Measurements from ENCODE around the gene NARS2. TPM values are rescaled to one million over a fixed set of nuclear protein-coding genes. Genes with fewer than 3 reads are reported as not detected.
A peak's percentile ranks its signal among the peaks of the same experiment; 100 is the strongest.

Gene NARS2
- total RNA-seq, 1 donor from 2014 or later, result 24.7 TPM

- peak overlapping the region; percentile 58 for H3K27ac Mint-ChIP-seq
- TF ChIP-seq CTCF (IDR thresholded peaks at IDR 0.05; ENCODE audit: unreplicated experiment), result no peak
- DNase-seq (ENCODE audit: low spot score, unreplicated experiment), result no peak
Observed at GRCh38 chr11:78472382-78472781, 102.3 kb downstream of the NARS2 start.

GRCh38 chr11:78470861-78471442, 103.7 kb downstream of the NARS2 start:
- Mint-ChIP-seq H3K36me3 (ENCODE audit: insufficient read depth) (peaks cover 17% of the 10 kb centered on the region), H3K27ac (no peak overlapping the region), H3K4me3 (ENCODE audit: low read depth) (no peak overlapping the region), H3K9me3 (ENCODE audit: low read depth) (no peaks in the 10 kb centered on the region), H3K27me3 (no peaks in the 10 kb centered on the region), H3K4me1 (ENCODE audit: low read depth) (peaks cover 13% of the 10 kb centered on the region)
- no peak for TF ChIP-seq CTCF (IDR thresholded peaks at IDR 0.05; ENCODE audit: unreplicated experiment)
- DNase-seq (ENCODE audit: low spot score, unreplicated experiment), result no peak

More at GRCh38 chr11:78472382-78472781, 102.3 kb downstream of the NARS2 start:
- H3K4me1 Mint-ChIP-seq (ENCODE audit: low read depth), result peaks cover 13% of the 10 kb centered on the region
- peaks cover 22% of the 10 kb centered on the region for H3K36me3 Mint-ChIP-seq (ENCODE audit: insufficient read depth)
- H3K27me3 Mint-ChIP-seq, result no peaks in the 10 kb centered on the region
- no peaks in the 10 kb centered on the region for H3K9me3 Mint-ChIP-seq (ENCODE audit: low read depth)
- H3K4me3 Mint-ChIP-seq (ENCODE audit: low read depth), result no peak overlapping the region

GRCh38 chr11:78469896-78470295, 104.8 kb downstream of the NARS2 start:
- Mint-ChIP-seq H3K4me3 (ENCODE audit: low read depth) (no peak overlapping the region), H3K27ac (peak overlapping the region; percentile 26), H3K4me1 (ENCODE audit: low read depth) (peaks cover 12% of the 10 kb centered on the region), H3K9me3 (ENCODE audit: low read depth) (no peaks in the 10 kb centered on the region), H3K36me3 (ENCODE audit: insufficient read depth) (peaks cover 20% of the 10 kb centered on the region), H3K27me3 (no peaks in the 10 kb centered on the region)
- TF ChIP-seq CTCF (IDR thresholded peaks at IDR 0.05; ENCODE audit: unreplicated experiment), result no peak
- DNase-seq (ENCODE audit: low spot score, unreplicated experiment), result no peak

GRCh38 chr11:78467931-78468330, 106.7 kb downstream of the NARS2 start:
- peaks cover 24% of the 10 kb centered on the region for H3K36me3 Mint-ChIP-seq (ENCODE audit: insufficient read depth)
- H3K4me1 Mint-ChIP-seq (ENCODE audit: low read depth), result peaks cover 7% of the 10 kb centered on the region
- H3K27ac Mint-ChIP-seq, result no peak overlapping the region
- no peak for TF ChIP-seq CTCF (IDR thresholded peaks at IDR 0.05; ENCODE audit: unreplicated experiment)
- no peak overlapping the region for H3K4me3 Mint-ChIP-seq (ENCODE audit: low read depth)
- H3K27me3 Mint-ChIP-seq, result no peaks in the 10 kb centered on the region
- no peak for DNase-seq (ENCODE audit: low spot score, unreplicated experiment)
- no peaks in the 10 kb centered on the region for H3K9me3 Mint-ChIP-seq (ENCODE audit: low read depth)

GRCh38 chr11:78467370-78467769, 107.3 kb downstream of the NARS2 start:
- Mint-ChIP-seq H3K27ac (no peak overlapping the region), H3K9me3 (ENCODE audit: low read depth) (no peaks in the 10 kb centered on the region)
- DNase-seq (ENCODE audit: low spot score, unreplicated experiment), result no peak

More at GRCh38 chr11:78467370-78467769, 107.3 kb downstream of the NARS2 start:
- Mint-ChIP-seq H3K27me3 (no peaks in the 10 kb centered on the region), H3K4me3 (ENCODE audit: low read depth) (no peak overlapping the region), H3K4me1 (ENCODE audit: low read depth) (peaks cover 7% of the 10 kb centered on the region), H3K36me3 (ENCODE audit: insufficient read depth) (peaks cover 23% of the 10 kb centered on the region)
- TF ChIP-seq CTCF (IDR thresholded peaks at IDR 0.05; ENCODE audit: unreplicated experiment), result no peak
